Measurements from ENCODE around the gene SPATS2. TPM values are rescaled to one million over a fixed set of nuclear protein-coding genes. Genes with fewer than 3 reads are reported as not detected.

The SPATS2 gene
- total and polyA plus RNA-seq, 2 donors (not counting 1 experiment from before 2014, with no cell fraction given), result 22.1 to 43.6 TPM

- Histone ChIP-seq H3K4me2 (ENCODE audit: extremely low read depth, insufficient read depth, low read length) (no peak overlapping the region), H2AFZ (ENCODE audit: low read length) (no peak overlapping the region), H3K36me3 (ENCODE audit: control insufficient read depth, insufficient read depth, low read length) (peaks cover 11% of the 10 kb centered on the region), H3K27ac (ENCODE audit: insufficient read depth, low read length) (no peak overlapping the region), H3K27me3 (ENCODE audit: control insufficient read depth, insufficient read depth, low read length) (peaks cover 4% of the 10 kb centered on the region), H3K4me1 (ENCODE audit: control insufficient read depth, extremely low read depth, insufficient read depth, low read length) (no peaks in the 10 kb centered on the region), H4K20me1 (ENCODE audit: control insufficient read depth, extremely low read depth, insufficient read depth, low read length) (no peaks in the 10 kb centered on the region), H3K4me3 (replicated peaks in 1 of 4; ENCODE audit: control extremely low read depth in 1 of 4, insufficient read depth in 1 of 4, low read depth in 3 of 4, low read length in 4 of 4) (no peak overlapping the region), H3K9ac (ENCODE audit: insufficient read depth, low read length) (no peak overlapping the region), H3K79me2 (ENCODE audit: control insufficient read depth, insufficient read depth, low read length) (no peaks in the 10 kb centered on the region), H3K9me3 (ENCODE audit: control insufficient read depth, insufficient read depth, low read depth, low read length) (no peaks in the 10 kb centered on the region)
- TF ChIP-seq CTCF (conservative IDR thresholded peaks at IDR 0.05 in 1 of 2, IDR thresholded peaks at IDR 0.05 in 1 of 2; ENCODE audit: low read depth in 1 of 2, low read length in 2 of 2) (no peak), EZH2 (IDR thresholded peaks at IDR 0.05; ENCODE audit: low read length, missing control alignments) (no peak)
- no peak for DNase-seq (ENCODE audit: low read depth in 2 of 2)
Observed at GRCh38 chr12:49330032-49330619, 37.1 kb upstream of the SPATS2 start.

- Histone ChIP-seq H3K79me2 (ENCODE audit: control insufficient read depth, insufficient read depth, low read length) (no peaks in the 10 kb centered on the region), H3K27me3 (ENCODE audit: control insufficient read depth, insufficient read depth, low read length) (peaks cover 10% of the 10 kb centered on the region), H3K4me3 (replicated peaks in 1 of 4; ENCODE audit: control extremely low read depth in 1 of 4, insufficient read depth in 1 of 4, low read depth in 3 of 4, low read length in 4 of 4) (no peak overlapping the region), H3K9ac (ENCODE audit: insufficient read depth, low read length) (no peak overlapping the region), H3K4me1 (ENCODE audit: control insufficient read depth, extremely low read depth, insufficient read depth, low read length) (no peaks in the 10 kb centered on the region), H2AFZ (ENCODE audit: low read length) (no peak overlapping the region), H3K27ac (ENCODE audit: insufficient read depth, low read length) (no peak overlapping the region), H4K20me1 (ENCODE audit: control insufficient read depth, extremely low read depth, insufficient read depth, low read length) (no peaks in the 10 kb centered on the region), H3K36me3 (ENCODE audit: control insufficient read depth, insufficient read depth, low read length) (peaks cover 11% of the 10 kb centered on the region), H3K9me3 (ENCODE audit: control insufficient read depth, insufficient read depth, low read depth, low read length) (no peaks in the 10 kb centered on the region), H3K4me2 (ENCODE audit: extremely low read depth, insufficient read depth, low read length) (no peak overlapping the region)
- DNase-seq (ENCODE audit: low read depth in 2 of 2), result no peak
- TF ChIP-seq CTCF (conservative IDR thresholded peaks at IDR 0.05 in 1 of 2, IDR thresholded peaks at IDR 0.05 in 1 of 2; ENCODE audit: low read depth in 1 of 2, low read length in 2 of 2) (no peak), EZH2 (IDR thresholded peaks at IDR 0.05; ENCODE audit: low read length, missing control alignments) (no peak)
Observed at GRCh38 chr12:49330631-49331379, 36.5 kb upstream of the SPATS2 start.

- Histone ChIP-seq H3K36me3 (ENCODE audit: control insufficient read depth, insufficient read depth, low read length) (peaks cover 7% of the 10 kb centered on the region), H3K9me3 (ENCODE audit: control insufficient read depth, insufficient read depth, low read depth, low read length) (no peaks in the 10 kb centered on the region), H3K4me3 (replicated peaks in 1 of 4; ENCODE audit: control extremely low read depth in 1 of 4, insufficient read depth in 1 of 4, low read depth in 3 of 4, low read length in 4 of 4) (no peak overlapping the region), H3K27ac (ENCODE audit: insufficient read depth, low read length) (no peak overlapping the region), H3K4me2 (ENCODE audit: extremely low read depth, insufficient read depth, low read length) (no peak overlapping the region), H3K27me3 (ENCODE audit: control insufficient read depth, insufficient read depth, low read length) (peaks cover 17% of the 10 kb centered on the region), H4K20me1 (ENCODE audit: control insufficient read depth, extremely low read depth, insufficient read depth, low read length) (no peaks in the 10 kb centered on the region), H2AFZ (ENCODE audit: low read length) (no peak overlapping the region), H3K4me1 (ENCODE audit: control insufficient read depth, extremely low read depth, insufficient read depth, low read length) (no peaks in the 10 kb centered on the region), H3K9ac (ENCODE audit: insufficient read depth, low read length) (no peak overlapping the region), H3K79me2 (ENCODE audit: control insufficient read depth, insufficient read depth, low read length) (no peaks in the 10 kb centered on the region)
- DNase-seq (ENCODE audit: low read depth in 2 of 2), result peak; percentile 67 to 83
- TF ChIP-seq EZH2 (IDR thresholded peaks at IDR 0.05; ENCODE audit: low read length, missing control alignments) (no peak), CTCF (conservative IDR thresholded peaks at IDR 0.05 in 1 of 2, IDR thresholded peaks at IDR 0.05 in 1 of 2; ENCODE audit: low read depth in 1 of 2, low read length in 2 of 2) (peak; percentile 80 to 90)
Observed at GRCh38 chr12:49331380-49332222, 35.7 kb upstream of the SPATS2 start.
